ENCODE data around the gene BRINP2. TPM values are rescaled to one million over a fixed set of nuclear protein-coding genes. Genes with fewer than 3 reads are reported as not detected.
A peak's percentile ranks its signal among the peaks of the same experiment; 100 is the strongest.

The BRINP2 gene
- total and polyA plus RNA-seq, 2 of the 4 experiments (the other 2 are of a cell fraction): not detected

DNA sequence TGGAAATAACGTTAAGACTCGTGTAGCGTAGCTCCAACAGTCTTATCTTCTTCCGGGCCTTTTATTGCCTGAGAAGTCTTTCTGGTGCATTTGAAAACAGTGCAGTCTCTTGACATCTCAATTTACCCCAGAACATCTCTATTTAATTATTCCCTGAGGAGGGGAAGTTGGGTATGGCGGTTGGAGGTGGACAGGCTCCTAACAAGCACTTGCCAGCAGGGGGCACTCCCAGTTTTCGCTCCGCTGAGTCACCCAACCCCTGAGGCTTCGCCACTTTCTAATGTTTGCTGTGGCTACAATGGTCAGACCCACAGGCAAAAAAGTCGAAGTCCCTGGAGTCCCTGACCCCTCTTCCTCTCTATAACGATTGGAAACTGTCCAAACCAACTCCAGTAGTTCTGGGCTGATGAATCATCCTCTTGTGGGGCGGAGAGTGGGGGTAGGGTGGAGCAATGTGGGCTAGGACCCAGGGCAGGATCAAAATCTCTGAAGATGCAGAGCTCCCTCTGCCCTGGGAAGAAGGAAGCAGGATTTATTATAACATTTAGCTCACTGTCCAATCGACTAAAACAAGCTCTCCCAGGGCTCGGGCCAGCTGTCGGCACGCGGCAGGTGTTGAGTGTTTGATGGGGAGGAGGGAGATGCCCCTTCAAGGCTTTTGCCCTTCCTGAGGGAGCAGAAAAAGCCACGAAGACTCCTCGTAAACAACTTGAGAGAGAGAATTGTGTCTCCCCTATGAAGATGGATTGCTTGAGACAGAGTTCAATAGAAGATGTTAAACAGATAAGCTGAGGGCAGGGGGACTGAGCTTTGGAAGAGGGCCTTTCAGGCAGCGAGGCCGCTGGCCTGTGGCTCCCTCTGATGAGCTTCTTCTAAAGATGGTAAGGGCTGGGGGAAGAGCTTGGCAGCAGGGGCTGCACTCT is 85.7 kb downstream of the BRINP2 start:
- Histone ChIP-seq H3K4me3 (ENCODE audit: insufficient read depth, low read depth, low read length) (no peak overlapping the region), H2AK5ac (ENCODE audit: low read depth, low read length) (no peak overlapping the region), H3K23ac (ENCODE audit: low read depth, low read length) (no peak overlapping the region), H3K9me1 (ENCODE audit: insufficient read depth, low read length) (no peaks in the 10 kb centered on the region), H3K4me2 (ENCODE audit: low read depth, low read length) (no peak overlapping the region), H2BK5ac (ENCODE audit: low read depth, low read length, poor library complexity, severe bottlenecking) (no peak overlapping the region), H3K27ac (ENCODE audit: insufficient read depth, low read length) (no peak overlapping the region), H3K14ac (replicated peaks; ENCODE audit: low read depth, low read length) (no peak overlapping the region), H2BK120ac (ENCODE audit: low read depth, low read length) (no peak overlapping the region), H3K9ac (ENCODE audit: low read depth, low read length) (no peak overlapping the region), H2AFZ (replicated peaks; ENCODE audit: low read length, poor library complexity) (no peak overlapping the region), H4K8ac (ENCODE audit: low read depth in 2 of 2, low read length in 2 of 2) (no peak overlapping the region), H3K9me3 (ENCODE audit: control insufficient read depth, insufficient read depth, low read length) (no peaks in the 10 kb centered on the region), H3K18ac (ENCODE audit: low read depth, low read length) (no peak overlapping the region), H3K56ac (ENCODE audit: extremely low read depth, insufficient read depth, low read length) (no peak overlapping the region), H2BK15ac (ENCODE audit: low read depth, low read length) (no peak overlapping the region), H3K4ac (ENCODE audit: low read depth, low read length) (no peak overlapping the region), H4K20me1 (ENCODE audit: insufficient read depth, low read length) (no peaks in the 10 kb centered on the region), H3K36me3 (ENCODE audit: control insufficient read depth, insufficient read depth, low read length) (no peaks in the 10 kb centered on the region), H4K91ac (ENCODE audit: insufficient read depth, low read depth, low read length) (no peak overlapping the region), H3K79me1 (ENCODE audit: low read depth in 1 of 2, low read length in 2 of 2) (no peaks in the 10 kb centered on the region), H4K5ac (ENCODE audit: low read depth, low read length) (no peak overlapping the region), H3K27me3 (ENCODE audit: control insufficient read depth, insufficient read depth, low read length) (no peaks in the 10 kb centered on the region; the same call in 1 of the 2 replicates), H3K4me1 (ENCODE audit: control insufficient read depth, insufficient read depth, low read length) (peaks cover 3% of the 10 kb centered on the region), H2BK20ac (ENCODE audit: low read depth, low read length) (no peak overlapping the region), H2AK9ac (replicated peaks; ENCODE audit: low read depth, low read length, poor library complexity) (no peak overlapping the region)
- TF ChIP-seq NFE2L2 (IDR thresholded peaks at IDR 0.05; ENCODE audit: low read depth, low read length) (no peak), RAD21 (IDR thresholded peaks at IDR 0.05; ENCODE audit: low read length) (no peak), FOS (IDR thresholded peaks at IDR 0.05; ENCODE audit: low read depth, low read length) (no peak), BHLHE40 (IDR thresholded peaks at IDR 0.05; ENCODE audit: low read depth, low read length) (no peak), MAZ (IDR thresholded peaks at IDR 0.05; ENCODE audit: borderline replicate concordance, low read depth, low read length) (peak; percentile 10; the same call in 1 of the 2 replicates), CHD1 (IDR thresholded peaks at IDR 0.05; ENCODE audit: low read depth, low read length) (no peak), CEBPB (IDR thresholded peaks at IDR 0.05; ENCODE audit: low read depth, low read length) (no peak)
- TF ChIP-seq, protein P1, sequence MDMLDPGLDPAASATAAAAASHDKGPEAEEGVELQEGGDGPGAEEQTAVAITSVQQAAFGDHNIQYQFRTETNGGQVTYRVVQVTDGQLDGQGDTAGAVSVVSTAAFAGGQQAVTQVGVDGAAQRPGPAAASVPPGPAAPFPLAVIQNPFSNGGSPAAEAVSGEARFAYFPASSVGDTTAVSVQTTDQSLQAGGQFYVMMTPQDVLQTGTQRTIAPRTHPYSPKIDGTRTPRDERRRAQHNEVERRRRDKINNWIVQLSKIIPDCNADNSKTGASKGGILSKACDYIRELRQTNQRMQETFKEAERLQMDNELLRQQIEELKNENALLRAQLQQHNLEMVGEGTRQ (IDR thresholded peaks at IDR 0.05; ENCODE audit: low read depth, low read length): no peak
- TF ChIP-seq, protein P2, sequence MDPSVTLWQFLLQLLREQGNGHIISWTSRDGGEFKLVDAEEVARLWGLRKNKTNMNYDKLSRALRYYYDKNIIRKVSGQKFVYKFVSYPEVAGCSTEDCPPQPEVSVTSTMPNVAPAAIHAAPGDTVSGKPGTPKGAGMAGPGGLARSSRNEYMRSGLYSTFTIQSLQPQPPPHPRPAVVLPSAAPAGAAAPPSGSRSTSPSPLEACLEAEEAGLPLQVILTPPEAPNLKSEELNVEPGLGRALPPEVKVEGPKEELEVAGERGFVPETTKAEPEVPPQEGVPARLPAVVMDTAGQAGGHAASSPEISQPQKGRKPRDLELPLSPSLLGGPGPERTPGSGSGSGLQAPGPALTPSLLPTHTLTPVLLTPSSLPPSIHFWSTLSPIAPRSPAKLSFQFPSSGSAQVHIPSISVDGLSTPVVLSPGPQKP (IDR thresholded peaks at IDR 0.05; ENCODE audit: borderline replicate concordance, low read depth, low read length): no peak
- TF ChIP-seq, protein P3, sequence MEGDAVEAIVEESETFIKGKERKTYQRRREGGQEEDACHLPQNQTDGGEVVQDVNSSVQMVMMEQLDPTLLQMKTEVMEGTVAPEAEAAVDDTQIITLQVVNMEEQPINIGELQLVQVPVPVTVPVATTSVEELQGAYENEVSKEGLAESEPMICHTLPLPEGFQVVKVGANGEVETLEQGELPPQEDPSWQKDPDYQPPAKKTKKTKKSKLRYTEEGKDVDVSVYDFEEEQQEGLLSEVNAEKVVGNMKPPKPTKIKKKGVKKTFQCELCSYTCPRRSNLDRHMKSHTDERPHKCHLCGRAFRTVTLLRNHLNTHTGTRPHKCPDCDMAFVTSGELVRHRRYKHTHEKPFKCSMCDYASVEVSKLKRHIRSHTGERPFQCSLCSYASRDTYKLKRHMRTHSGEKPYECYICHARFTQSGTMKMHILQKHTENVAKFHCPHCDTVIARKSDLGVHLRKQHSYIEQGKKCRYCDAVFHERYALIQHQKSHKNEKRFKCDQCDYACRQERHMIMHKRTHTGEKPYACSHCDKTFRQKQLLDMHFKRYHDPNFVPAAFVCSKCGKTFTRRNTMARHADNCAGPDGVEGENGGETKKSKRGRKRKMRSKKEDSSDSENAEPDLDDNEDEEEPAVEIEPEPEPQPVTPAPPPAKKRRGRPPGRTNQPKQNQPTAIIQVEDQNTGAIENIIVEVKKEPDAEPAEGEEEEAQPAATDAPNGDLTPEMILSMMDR (conservative IDR thresholded peaks at IDR 0.05; ENCODE audit: low read depth, low read length): peak; percentile 39
- in situ Hi-C loops (cut with MboI; ENCODE audit: low sequenced_read_pairs) (no loop called here), dilution Hi-C loops (cut with HindIII; ENCODE audit: low sequenced_read_pairs, unreplicated experiment) (no loop called here), intact Hi-C loops (cut with micrococcal nuclease) (loop anchor here (5.0 kb wide), 1 partner anchor 49 kb away; no protein-coding TSS in a partner anchor)
- ATAC-seq (ENCODE audit: low read depth): peak; percentile 85
- BruUV-seq (replicated peaks): no TSS peak
- WGBS, 2 experiments (ENCODE audit: extremely low coverage in 2 of 2, insufficient read length in 1 of 2): 24% methylated on average over 3 of the region's 20 CpGs; no CpG with 5 or more reads in 1 of the 2 experiments
- POLR2A ChIA-PET (ENCODE audit: unreplicated experiment): no interaction called here
- CTCF ChIA-PET: interaction anchor here (0.6 to 1.7 kb wide), 5 partner anchors 12 to 99 kb away, joined by 3 to 5 read pairs (median 3); no protein-coding TSS in a partner anchor
- DNase-seq: peak; percentile 81

All from IMR-90 (cell line).